Measurements from ENCODE around the gene NDE1. TPM values are rescaled to one million over a fixed set of nuclear protein-coding genes. Genes with fewer than 3 reads are reported as not detected.

Gene NDE1
- total RNA-seq, 2 experiments from 2014 or later, result 115 to 117 TPM

GRCh38 chr16:15613676-15614075, 36.4 kb upstream of the NDE1 start:
- peaks cover 23% of the 10 kb centered on the region for H3K36me3 Mint-ChIP-seq
- no peaks in the 10 kb centered on the region for H3K4me1 Mint-ChIP-seq
- H3K27ac Mint-ChIP-seq, result peak overlapping the region; percentile 64
- H3K27me3 Mint-ChIP-seq, result no peaks in the 10 kb centered on the region
- H3K4me3 Mint-ChIP-seq, result no peak overlapping the region
- no peaks in the 10 kb centered on the region for H3K9me3 Mint-ChIP-seq
- no peak for DNase-seq

DNA sequence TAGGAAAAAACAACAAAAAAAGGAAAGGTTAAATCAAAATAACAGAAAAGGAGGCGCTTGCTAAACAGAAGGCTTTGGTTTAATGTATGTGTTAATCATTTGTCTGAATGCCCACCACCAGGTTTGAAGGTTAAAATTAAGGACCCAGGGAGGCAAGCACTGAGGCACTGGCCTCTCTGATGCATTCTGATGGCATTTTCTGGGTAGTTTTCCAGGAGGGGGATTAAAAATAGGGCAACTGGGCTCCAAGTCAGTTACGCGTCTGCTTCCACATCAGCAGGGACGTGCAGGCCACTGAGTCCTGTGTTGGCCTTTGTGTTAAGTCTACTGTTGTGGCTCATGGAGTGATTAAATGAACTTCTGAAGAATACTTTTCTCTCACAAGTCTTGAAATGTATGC, 34.0 kb upstream of the NDE1 start:
- no peak overlapping the region for H3K4me3 Mint-ChIP-seq
- peaks cover 19% of the 10 kb centered on the region for H3K36me3 Mint-ChIP-seq
- no peaks in the 10 kb centered on the region for H3K9me3 Mint-ChIP-seq
- H3K4me1 Mint-ChIP-seq, result no peaks in the 10 kb centered on the region
- H3K27ac Mint-ChIP-seq, result peak overlapping the region; percentile 62
- DNase-seq, result no peak
- no peaks in the 10 kb centered on the region for H3K27me3 Mint-ChIP-seq

GRCh38 chr16:15616475-15617165, 33.4 kb upstream of the NDE1 start:
- Mint-ChIP-seq H3K27me3 (no peaks in the 10 kb centered on the region), H3K36me3 (peaks cover 20% of the 10 kb centered on the region), H3K4me1 (no peaks in the 10 kb centered on the region), H3K4me3 (no peak overlapping the region), H3K9me3 (no peaks in the 10 kb centered on the region), H3K27ac (no peak overlapping the region)
- no peak for DNase-seq

DNA sequence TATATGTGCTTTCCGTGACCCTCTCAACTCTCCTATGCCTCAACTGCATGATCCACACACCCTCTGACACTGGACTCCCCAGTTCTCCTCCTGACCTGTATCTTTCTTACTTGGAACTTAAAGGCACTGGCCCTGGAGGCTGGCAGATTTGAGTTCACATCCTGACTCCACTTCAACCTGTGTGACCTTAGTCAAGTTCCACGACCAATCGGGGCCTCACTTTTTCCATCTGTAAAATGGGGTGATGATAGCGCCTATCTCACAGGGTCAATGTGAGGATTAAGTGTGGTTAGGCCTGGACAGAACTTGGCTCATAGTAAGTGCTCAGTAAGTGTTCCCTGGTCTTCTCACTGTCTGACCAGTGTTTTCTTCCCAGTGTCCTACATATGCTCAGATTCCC, 32.1 kb upstream of the NDE1 start:
- Mint-ChIP-seq H3K36me3 (peaks cover 19% of the 10 kb centered on the region), H3K4me1 (no peaks in the 10 kb centered on the region), H3K4me3 (no peak overlapping the region), H3K27ac (peak overlapping the region; percentile 5), H3K27me3 (no peaks in the 10 kb centered on the region), H3K9me3 (no peaks in the 10 kb centered on the region)
- no peak for DNase-seq

GRCh38 chr16:15618392-15618791, 31.7 kb upstream of the NDE1 start:
- Mint-ChIP-seq H3K27ac (no peak overlapping the region), H3K9me3 (no peaks in the 10 kb centered on the region), H3K4me1 (no peaks in the 10 kb centered on the region), H3K27me3 (no peaks in the 10 kb centered on the region), H3K36me3 (peaks cover 19% of the 10 kb centered on the region), H3K4me3 (no peak overlapping the region)
- no peak for DNase-seq

- no peak overlapping the region for H3K4me3 Mint-ChIP-seq
Measured at GRCh38 chr16:15620611-15621195, 29.3 kb upstream of the NDE1 start.

DNA sequence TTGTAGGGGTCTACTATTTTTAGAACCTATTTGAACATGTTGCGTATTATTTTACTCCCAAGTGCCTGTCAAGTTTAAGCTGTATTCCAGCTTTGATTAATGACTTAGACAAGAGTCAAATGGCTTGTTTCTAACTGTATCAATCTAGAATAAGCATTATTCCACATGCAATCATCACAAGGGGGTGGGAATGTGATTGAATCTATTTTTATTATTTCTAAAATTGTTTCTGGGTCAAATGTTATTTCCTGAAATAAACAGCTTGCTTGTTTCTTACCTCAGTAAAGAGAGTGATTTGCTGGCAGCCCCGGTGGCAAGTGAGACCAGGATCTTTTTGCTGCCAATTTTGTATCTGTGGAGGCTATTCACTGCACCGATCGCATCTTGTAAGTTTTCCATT, 28.6 kb upstream of the NDE1 start:
- Mint-ChIP-seq H3K4me3 (no peak overlapping the region), H3K9me3 (no peaks in the 10 kb centered on the region), H3K27ac (no peak overlapping the region), H3K36me3 (peaks cover 33% of the 10 kb centered on the region), H3K27me3 (no peaks in the 10 kb centered on the region), H3K4me1 (peaks cover 7% of the 10 kb centered on the region)
- DNase-seq, result no peak

More at GRCh38 chr16:15620611-15621195, 29.3 kb upstream of the NDE1 start:
- Mint-ChIP-seq H3K9me3 (no peaks in the 10 kb centered on the region), H3K27ac (no peak overlapping the region), H3K4me1 (peaks cover 7% of the 10 kb centered on the region), H3K27me3 (no peaks in the 10 kb centered on the region), H3K36me3 (peaks cover 33% of the 10 kb centered on the region)
- DNase-seq, result no peak

DNA sequence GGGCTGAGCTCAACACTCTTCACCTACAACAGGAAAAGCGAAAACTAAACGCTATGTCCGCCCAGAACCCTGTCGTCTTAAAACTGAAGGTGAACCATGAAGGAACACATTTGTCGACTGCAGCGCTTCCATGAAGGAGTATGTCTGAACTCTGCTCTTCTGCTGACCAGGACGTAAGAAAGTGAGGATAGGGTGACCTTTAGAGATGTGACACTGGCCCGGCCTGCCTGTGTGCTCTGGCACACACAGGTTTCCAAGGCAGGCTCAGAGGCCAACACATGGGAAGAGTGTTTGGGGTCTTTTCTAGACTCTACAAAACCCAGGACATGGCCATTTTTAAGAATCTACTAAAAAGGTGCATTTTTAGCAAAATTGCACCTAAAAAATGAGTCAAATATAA, 28.2 kb upstream of the NDE1 start:
- peaks cover 7% of the 10 kb centered on the region for H3K4me1 Mint-ChIP-seq
- no peaks in the 10 kb centered on the region for H3K27me3 Mint-ChIP-seq
- no peak for DNase-seq
- H3K4me3 Mint-ChIP-seq, result no peak overlapping the region
- peak overlapping the region; percentile 25 for H3K27ac Mint-ChIP-seq
- peaks cover 33% of the 10 kb centered on the region for H3K36me3 Mint-ChIP-seq
- H3K9me3 Mint-ChIP-seq, result no peaks in the 10 kb centered on the region

- H3K9me3 Mint-ChIP-seq, result no peaks in the 10 kb centered on the region
- no peaks in the 10 kb centered on the region for H3K27me3 Mint-ChIP-seq
- no peak overlapping the region for H3K4me3 Mint-ChIP-seq
- H3K4me1 Mint-ChIP-seq, result peaks cover 46% of the 10 kb centered on the region
- DNase-seq, result no peak
- peaks cover 49% of the 10 kb centered on the region for H3K36me3 Mint-ChIP-seq
- H3K27ac Mint-ChIP-seq, result peak overlapping the region; percentile 39
Measured at GRCh38 chr16:15631730-15632409, 18.2 kb upstream of the NDE1 start.

- Mint-ChIP-seq H3K9me3 (peaks cover 7% of the 10 kb centered on the region), H3K36me3 (peaks cover 73% of the 10 kb centered on the region), H3K4me3 (no peak overlapping the region), H3K27me3 (no peaks in the 10 kb centered on the region), H3K27ac (peak overlapping the region; percentile 92), H3K4me1 (peaks cover 74% of the 10 kb centered on the region)
- DNase-seq, result no peak
Measured at GRCh38 chr16:15635926-15636325, 14.1 kb upstream of the NDE1 start.

DNA sequence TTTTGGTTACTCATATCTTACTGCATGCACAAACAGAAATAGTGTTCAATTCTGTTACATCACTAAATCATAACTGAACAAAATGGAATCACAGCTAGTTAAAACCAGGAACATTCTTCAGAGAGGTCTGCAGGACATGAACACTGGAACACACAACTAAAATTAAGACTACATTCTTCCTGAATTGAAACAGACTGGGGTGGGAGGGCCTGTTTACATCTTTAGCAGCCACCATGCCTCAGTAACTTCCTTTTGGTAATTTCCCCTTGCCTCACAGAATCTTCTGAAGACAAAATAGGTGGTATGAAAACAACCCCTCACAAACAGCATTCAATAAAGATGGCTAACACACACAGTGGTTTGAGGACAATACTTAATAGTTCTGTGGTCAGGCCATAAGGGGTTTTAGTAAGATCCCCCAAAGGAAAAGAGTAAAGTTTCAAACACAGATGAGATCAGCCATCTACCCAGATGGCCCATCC, 13.6 kb upstream of the NDE1 start:
- Mint-ChIP-seq H3K27ac (peak overlapping the region; percentile 92), H3K9me3 (peaks cover 7% of the 10 kb centered on the region), H3K4me3 (peak overlapping the region; percentile 51), H3K27me3 (no peaks in the 10 kb centered on the region), H3K36me3 (peaks cover 74% of the 10 kb centered on the region), H3K4me1 (peaks cover 79% of the 10 kb centered on the region)
- DNase-seq, result no peak

- Mint-ChIP-seq H3K36me3 (peaks cover 55% of the 10 kb centered on the region), H3K27ac (peak overlapping the region; percentile 94), H3K4me3 (peak overlapping the region; percentile 63), H3K4me1 (peaks cover 77% of the 10 kb centered on the region), H3K27me3 (no peaks in the 10 kb centered on the region), H3K9me3 (peaks cover 7% of the 10 kb centered on the region)
- DNase-seq, result no peak
Measured at GRCh38 chr16:15639061-15639568, 10.9 kb upstream of the NDE1 start.

GRCh38 chr16:15640966-15641365, 9.1 kb upstream of the NDE1 start:
- Mint-ChIP-seq H3K9me3 (peaks cover 7% of the 10 kb centered on the region), H3K27ac (peak overlapping the region; percentile 98), H3K4me1 (peaks cover 67% of the 10 kb centered on the region), H3K27me3 (no peaks in the 10 kb centered on the region), H3K36me3 (peaks cover 41% of the 10 kb centered on the region), H3K4me3 (peak overlapping the region; percentile 93)
- no peak for DNase-seq

DNA sequence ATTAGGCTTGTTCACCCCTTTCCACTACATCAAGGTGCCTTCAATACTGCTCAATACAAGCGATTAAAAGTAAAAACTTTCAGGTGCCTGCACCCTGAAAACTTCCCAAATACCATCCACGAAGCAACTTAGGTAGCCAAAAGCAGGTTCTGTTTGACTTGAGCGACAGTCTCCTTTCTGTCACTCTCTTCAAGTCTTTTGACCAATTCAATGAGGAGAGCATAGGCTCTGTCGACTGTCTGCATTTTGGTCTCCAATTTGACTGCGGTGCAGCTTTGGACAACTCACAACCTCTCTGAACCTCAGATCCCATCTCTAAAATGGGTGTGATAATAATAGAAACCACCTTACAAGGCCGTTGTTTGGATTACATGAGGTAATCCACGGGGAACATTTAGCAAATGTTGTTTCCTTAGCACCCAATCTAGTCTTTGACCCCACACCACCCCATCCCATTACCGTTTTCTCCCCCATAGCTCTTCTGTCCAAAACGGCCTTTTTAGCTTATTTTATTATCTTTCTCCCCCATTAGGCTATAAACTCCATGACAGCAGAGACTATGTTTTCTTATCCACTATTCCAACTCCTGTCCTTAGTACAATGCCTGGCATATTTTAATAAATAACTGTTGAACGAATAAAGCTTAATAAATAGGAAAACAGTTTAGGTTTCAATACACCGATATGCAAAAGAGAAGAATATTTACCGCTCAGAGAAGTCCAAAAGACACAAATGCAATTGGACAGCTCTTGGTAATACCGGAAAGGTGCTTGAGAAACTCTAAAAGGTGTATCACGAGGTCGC, 8.1 kb upstream of the NDE1 start:
- peak overlapping the region; percentile 98 for H3K27ac Mint-ChIP-seq
- no peaks in the 10 kb centered on the region for H3K27me3 Mint-ChIP-seq

More for the DNA sequence above, 8.1 kb upstream of the NDE1 start:
- Mint-ChIP-seq H3K4me3 (peak overlapping the region; percentile 93), H3K9me3 (peaks cover 7% of the 10 kb centered on the region), H3K4me1 (peaks cover 57% of the 10 kb centered on the region), H3K36me3 (peaks cover 31% of the 10 kb centered on the region)
- DNase-seq, result no peak
